ENCODE measurements around the gene FUT2. TPM values are rescaled to one million over a fixed set of nuclear protein-coding genes. Genes with fewer than 3 reads are reported as not detected.

Gene FUT2
- total RNA-seq, 2 experiments from 2014 or later: not detected

DNA sequence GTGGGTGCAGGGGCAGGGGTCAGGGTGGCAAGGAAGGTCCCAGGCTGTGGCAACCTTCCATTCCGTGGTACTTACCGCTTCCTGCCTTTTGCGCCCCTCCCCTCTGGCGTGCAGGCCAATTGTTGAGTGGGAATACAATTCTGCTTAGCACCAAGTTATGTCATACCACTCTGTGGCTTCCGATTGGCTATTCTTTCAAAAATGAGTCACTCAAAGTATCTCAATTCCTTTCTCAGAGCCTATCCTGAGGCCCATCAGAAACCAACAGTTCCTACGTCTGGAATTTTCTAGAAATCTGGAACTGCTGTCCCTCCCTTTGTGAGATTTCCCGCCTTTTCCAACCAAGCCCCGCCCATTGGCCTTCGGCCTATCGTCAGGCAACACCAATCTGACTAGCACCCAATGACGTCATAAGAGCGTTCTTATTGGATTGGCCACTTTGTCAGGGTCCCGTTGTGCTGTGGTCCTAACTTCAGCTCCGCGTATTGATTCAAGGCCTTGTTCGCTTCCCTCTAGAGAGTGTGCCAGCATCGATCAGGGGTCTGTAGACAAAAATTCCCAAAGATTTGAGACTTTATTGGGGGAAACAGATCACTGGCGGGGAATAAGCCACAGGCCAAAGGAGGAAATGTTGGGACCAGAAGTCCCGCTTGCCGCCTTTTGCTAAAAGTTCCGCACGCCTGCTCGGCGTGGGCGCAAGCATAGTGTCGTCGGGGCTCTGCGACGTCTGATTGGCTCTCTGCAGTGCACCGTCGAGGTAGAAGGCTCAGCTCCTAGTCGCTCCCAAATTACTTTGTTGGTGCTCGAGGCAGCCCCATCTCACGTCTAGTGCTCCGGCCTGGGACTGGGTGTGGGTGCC is 34.7 kb upstream of the FUT2 start:
- H3K27me3 Mint-ChIP-seq (ENCODE audit: low read depth): no peaks in the 10 kb centered on the region
- H3K4me3 Mint-ChIP-seq: peak overlapping the region; percentile 38

DNA sequence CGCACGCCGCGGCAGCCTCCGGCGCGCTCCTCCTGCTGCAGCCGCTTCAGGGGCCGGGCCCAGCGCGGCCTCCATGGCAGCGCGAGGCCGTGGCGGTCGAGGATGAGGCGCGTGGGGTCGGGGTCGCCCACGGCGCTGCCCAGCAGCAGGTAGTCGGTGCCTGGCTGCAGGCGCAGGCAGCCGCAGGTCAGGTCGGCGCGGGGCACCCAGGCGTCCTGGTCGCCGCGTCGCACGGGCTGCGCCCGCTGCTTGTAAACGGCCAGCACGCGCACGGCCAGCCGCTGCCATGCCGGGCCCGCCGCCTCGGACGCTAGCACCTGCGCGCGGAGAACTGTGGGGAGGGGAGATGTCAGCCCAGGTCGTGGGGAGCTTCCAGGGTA is 34.1 kb upstream of the FUT2 start:
- intact Hi-C loops (cut with micrococcal nuclease): no loop called here
- Mint-ChIP-seq H3K27me3 (ENCODE audit: low read depth) (no peaks in the 10 kb centered on the region), H3K4me3 (no peak overlapping the region), H3K9me3 (no peaks in the 10 kb centered on the region), H3K4me1 (ENCODE audit: low read depth) (peaks cover 8% of the 10 kb centered on the region), H3K36me3 (ENCODE audit: low read depth) (no peaks in the 10 kb centered on the region), H3K27ac (no peak overlapping the region)
- CTCF ChIA-PET: interaction anchor here (1.4 kb wide), 1 partner anchor 13 kb away, joined by 3 read pairs; no protein-coding TSS in a partner anchor
- DNase-seq: no peak

More for the DNA sequence above, 34.7 kb upstream of the FUT2 start:
- peak; percentile 87 for DNase-seq
- intact Hi-C loops (cut with micrococcal nuclease): no loop called here
- Mint-ChIP-seq H3K27ac (peak overlapping the region; percentile 86), H3K36me3 (ENCODE audit: low read depth) (no peaks in the 10 kb centered on the region), H3K9me3 (no peaks in the 10 kb centered on the region), H3K4me1 (ENCODE audit: low read depth) (peaks cover 8% of the 10 kb centered on the region)
- CTCF ChIA-PET: no interaction called here

DNA sequence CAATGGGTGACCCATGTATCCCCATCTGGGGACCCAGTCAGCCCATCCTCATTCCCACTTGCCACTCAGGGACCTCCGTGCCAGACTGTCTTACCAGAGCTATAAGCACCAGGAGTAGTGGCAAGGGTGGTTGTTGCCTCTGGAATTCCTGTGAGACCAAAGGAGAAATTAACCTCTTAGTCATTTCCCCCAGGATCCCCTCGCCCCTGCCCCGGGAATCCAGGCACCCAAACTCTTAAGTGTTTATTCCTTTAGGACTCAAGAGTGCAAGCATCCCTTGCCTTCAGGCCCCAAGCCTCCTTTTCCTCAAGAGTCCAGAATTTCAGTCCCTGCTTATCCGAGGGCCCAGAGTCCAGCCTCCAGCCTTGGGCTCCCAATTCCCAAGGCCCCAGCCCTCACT is 32.1 kb upstream of the FUT2 start:
- intact Hi-C loops (cut with micrococcal nuclease): no loop called here
- Mint-ChIP-seq H3K4me1 (ENCODE audit: low read depth) (peaks cover 8% of the 10 kb centered on the region), H3K27ac (no peak overlapping the region), H3K9me3 (no peaks in the 10 kb centered on the region), H3K4me3 (no peak overlapping the region), H3K27me3 (ENCODE audit: low read depth) (no peaks in the 10 kb centered on the region), H3K36me3 (ENCODE audit: low read depth) (no peaks in the 10 kb centered on the region)
- DNase-seq: no peak
- CTCF ChIA-PET: no interaction called here

DNA sequence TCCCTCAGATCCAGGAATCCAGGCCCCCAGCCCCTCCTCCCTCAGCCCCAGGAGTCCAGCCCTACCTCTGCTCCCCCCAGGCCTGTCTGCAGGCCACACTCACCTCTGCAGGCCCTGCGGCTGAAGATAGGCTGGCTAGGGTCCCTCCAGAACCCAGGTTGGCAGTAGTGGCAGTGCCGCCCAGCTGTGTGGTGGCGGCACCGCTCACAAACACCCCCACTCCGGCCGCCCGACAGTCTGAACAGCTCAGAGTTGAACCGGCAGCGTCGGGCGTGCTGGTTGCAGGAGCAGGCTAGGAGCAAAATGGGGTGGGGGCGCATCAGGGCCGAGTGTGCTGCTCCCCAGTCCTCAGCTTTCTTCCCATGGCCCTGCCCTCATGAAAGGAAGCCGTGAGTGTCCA is 31.3 kb upstream of the FUT2 start:
- DNase-seq: no peak
- H3K36me3 Mint-ChIP-seq (ENCODE audit: low read depth): no peaks in the 10 kb centered on the region
- intact Hi-C loops (cut with micrococcal nuclease): no loop called here
- H3K27me3 Mint-ChIP-seq (ENCODE audit: low read depth): no peaks in the 10 kb centered on the region
- H3K4me1 Mint-ChIP-seq (ENCODE audit: low read depth): peaks cover 8% of the 10 kb centered on the region
- no peak overlapping the region for H3K27ac Mint-ChIP-seq
- H3K9me3 Mint-ChIP-seq: no peaks in the 10 kb centered on the region
- CTCF ChIA-PET: interaction anchor here (0.6 to 1.3 kb wide), 2 partner anchors 10 to 105 kb away, joined by 3 to 7 read pairs; no protein-coding TSS in a partner anchor
- no peak overlapping the region for H3K4me3 Mint-ChIP-seq

DNA sequence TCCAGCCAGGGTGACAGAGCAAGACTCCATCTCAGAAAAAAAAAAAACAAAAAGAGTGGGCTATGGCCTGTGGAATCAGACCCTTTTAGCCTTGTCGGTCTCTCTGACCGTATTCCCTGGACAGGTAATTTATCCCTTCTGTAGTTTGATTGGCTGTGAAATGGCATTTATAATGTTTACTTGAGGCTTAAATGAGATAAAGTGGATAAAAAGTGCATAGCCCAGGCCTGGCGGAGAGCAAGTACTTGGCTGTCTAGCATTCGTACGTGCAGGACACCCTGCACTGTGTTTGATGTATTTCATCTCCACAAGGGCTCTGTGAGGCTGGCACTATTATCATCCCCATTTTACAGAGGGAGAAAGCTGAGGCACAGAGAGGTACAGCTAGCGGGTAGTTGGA is 30.0 kb upstream of the FUT2 start:
- Mint-ChIP-seq H3K4me1 (ENCODE audit: low read depth) (peaks cover 6% of the 10 kb centered on the region), H3K9me3 (no peaks in the 10 kb centered on the region), H3K27ac (no peak overlapping the region), H3K27me3 (ENCODE audit: low read depth) (no peaks in the 10 kb centered on the region), H3K4me3 (no peak overlapping the region), H3K36me3 (ENCODE audit: low read depth) (no peaks in the 10 kb centered on the region)
- DNase-seq: no peak
- CTCF ChIA-PET: interaction anchor here (1.3 kb wide), 1 partner anchor 9 kb away, joined by 7 read pairs; no protein-coding TSS in a partner anchor
- intact Hi-C loops (cut with micrococcal nuclease): no loop called here

DNA sequence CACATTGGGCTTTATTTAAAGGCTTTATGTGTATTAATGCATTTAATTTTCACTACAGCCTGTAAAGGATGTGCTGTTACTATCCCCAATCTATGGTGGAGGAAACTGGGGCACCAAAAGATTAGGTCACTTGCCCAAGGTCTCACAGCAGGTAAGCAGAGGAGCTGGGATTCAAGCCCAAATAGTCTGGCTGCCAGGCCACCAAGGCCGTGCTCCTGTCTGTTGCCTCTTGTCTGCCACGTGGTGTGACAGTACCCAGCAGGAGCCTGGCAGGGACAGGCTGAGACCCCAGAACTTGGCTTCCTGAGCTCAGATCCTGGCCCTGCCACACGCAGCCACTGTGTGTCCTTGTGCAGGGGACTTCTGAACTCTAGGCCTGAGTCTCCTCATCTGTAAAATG is 27.4 kb upstream of the FUT2 start:
- H3K27me3 Mint-ChIP-seq (ENCODE audit: low read depth): no peaks in the 10 kb centered on the region
- H3K4me3 Mint-ChIP-seq: no peak overlapping the region
- CTCF ChIA-PET: no interaction called here
- no peaks in the 10 kb centered on the region for H3K4me1 Mint-ChIP-seq (ENCODE audit: low read depth)
- H3K9me3 Mint-ChIP-seq: no peaks in the 10 kb centered on the region
- intact Hi-C loops (cut with micrococcal nuclease): no loop called here
- no peak overlapping the region for H3K27ac Mint-ChIP-seq
- H3K36me3 Mint-ChIP-seq (ENCODE audit: low read depth): no peaks in the 10 kb centered on the region
- no peak for DNase-seq

DNA sequence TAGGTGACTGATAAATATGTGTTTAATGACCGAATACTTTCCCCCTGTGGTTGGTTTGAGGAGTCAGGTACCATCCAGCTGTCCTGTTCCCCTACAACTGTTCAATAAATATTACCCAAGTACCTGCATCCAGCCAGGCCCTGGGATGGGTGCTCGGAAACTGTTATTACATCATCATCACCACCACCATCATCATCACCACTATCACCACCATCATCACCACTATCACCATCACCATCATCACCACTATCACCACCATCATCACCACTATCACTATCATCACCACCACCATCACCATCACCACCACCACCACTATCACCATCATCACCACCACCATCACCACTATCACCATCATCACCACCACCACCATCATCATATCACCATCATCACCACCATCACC is 27.0 kb upstream of the FUT2 start:
- intact Hi-C loops (cut with micrococcal nuclease): no loop called here
- Mint-ChIP-seq H3K27ac (no peak overlapping the region), H3K9me3 (no peaks in the 10 kb centered on the region), H3K4me1 (ENCODE audit: low read depth) (no peaks in the 10 kb centered on the region), H3K4me3 (no peak overlapping the region), H3K36me3 (ENCODE audit: low read depth) (no peaks in the 10 kb centered on the region), H3K27me3 (ENCODE audit: low read depth) (no peaks in the 10 kb centered on the region)
- DNase-seq: no peak
- CTCF ChIA-PET: no interaction called here

DNA sequence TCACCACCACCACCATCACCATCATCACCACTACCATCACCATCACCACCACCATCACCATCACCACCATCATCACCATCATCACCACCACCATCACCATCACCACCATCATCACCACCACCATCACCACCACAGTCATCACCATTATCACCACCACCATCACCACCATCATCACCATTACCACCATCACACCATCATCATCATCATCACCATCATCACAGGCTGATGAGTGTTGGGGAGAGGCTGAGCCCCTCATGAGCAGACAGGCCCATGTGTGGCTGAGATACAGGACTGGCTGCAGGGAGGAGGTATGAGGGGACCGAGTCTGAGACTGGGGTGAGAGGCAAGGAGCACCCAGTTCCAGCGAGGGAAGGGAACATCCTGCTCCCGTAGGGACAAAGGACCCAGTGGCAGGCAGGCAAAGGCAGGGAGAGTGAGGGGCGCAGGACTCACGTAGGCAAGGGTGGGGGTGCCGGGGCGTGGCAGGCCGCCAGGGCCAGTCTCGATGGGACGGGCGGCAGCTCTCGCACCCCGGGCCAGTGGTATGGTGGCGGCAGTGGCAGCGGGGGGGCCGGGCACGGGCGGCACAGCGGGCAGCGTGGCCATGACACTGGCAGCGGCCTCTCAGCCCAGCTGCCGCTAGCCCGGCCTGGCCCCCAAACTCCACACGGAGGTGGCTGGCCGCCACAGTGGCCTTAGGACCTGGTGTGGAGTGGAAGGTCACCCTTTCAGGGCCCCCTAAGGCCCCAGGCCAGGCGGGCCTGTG is 25.7 kb upstream of the FUT2 start:
- no peaks in the 10 kb centered on the region for H3K27me3 Mint-ChIP-seq (ENCODE audit: low read depth)
- H3K4me1 Mint-ChIP-seq (ENCODE audit: low read depth): peaks cover 1% of the 10 kb centered on the region
- CTCF ChIA-PET: interaction anchor here (0.6 kb wide), 1 partner anchor 1326 kb away, joined by 3 read pairs; no protein-coding TSS in a partner anchor
- no peak overlapping the region for H3K27ac Mint-ChIP-seq
- H3K36me3 Mint-ChIP-seq (ENCODE audit: low read depth): no peaks in the 10 kb centered on the region
- intact Hi-C loops (cut with micrococcal nuclease): no loop called here
- no peak for DNase-seq
- H3K9me3 Mint-ChIP-seq: no peaks in the 10 kb centered on the region
- H3K4me3 Mint-ChIP-seq: no peak overlapping the region

DNA sequence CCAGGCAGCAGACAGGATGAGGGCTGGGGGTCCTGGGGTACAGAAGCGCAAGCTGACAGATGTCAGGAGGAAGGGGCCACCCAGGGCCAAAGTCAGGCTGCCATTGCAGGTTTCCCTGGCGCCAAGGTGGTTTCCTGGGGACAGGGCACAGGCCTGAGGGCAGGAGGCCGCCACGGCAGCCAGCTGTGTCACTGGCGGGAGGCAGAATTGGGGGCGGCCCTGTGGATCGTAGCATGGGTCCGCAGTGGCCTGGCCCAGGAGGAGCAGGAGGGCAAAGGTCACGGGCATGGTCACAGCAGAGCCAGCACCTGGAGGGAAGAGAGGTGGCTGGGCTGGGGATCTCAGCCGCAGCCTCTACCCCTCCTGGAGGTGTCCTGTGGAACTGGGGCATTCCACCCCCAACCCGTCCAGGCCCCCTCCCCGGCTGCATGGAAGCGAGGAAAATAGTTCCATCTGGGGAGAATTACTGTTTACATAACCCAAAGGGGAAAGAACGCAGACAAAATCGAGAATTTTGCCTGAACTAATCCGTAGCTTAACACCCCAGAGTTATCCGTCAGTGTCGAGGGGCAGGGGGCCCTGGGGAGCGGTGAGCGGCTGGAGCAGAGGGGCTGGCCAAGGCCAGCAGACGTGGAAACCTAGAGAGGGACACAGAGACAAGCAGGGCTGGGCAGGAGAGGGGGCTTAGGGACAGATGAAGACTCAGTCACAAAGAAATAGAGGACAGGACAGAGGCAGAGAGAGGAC is 24.9 kb upstream of the FUT2 start:
- Mint-ChIP-seq H3K9me3 (no peaks in the 10 kb centered on the region), H3K27me3 (ENCODE audit: low read depth) (no peaks in the 10 kb centered on the region), H3K36me3 (ENCODE audit: low read depth) (no peaks in the 10 kb centered on the region), H3K27ac (no peak overlapping the region), H3K4me1 (ENCODE audit: low read depth) (peaks cover 5% of the 10 kb centered on the region), H3K4me3 (no peak overlapping the region)
- intact Hi-C loops (cut with micrococcal nuclease): no loop called here
- no peak for DNase-seq
- CTCF ChIA-PET: interaction anchor here (0.6 kb wide), 2 partner anchors 29 to 1327 kb away, joined by 3 to 5 read pairs; no protein-coding TSS in a partner anchor

DNA sequence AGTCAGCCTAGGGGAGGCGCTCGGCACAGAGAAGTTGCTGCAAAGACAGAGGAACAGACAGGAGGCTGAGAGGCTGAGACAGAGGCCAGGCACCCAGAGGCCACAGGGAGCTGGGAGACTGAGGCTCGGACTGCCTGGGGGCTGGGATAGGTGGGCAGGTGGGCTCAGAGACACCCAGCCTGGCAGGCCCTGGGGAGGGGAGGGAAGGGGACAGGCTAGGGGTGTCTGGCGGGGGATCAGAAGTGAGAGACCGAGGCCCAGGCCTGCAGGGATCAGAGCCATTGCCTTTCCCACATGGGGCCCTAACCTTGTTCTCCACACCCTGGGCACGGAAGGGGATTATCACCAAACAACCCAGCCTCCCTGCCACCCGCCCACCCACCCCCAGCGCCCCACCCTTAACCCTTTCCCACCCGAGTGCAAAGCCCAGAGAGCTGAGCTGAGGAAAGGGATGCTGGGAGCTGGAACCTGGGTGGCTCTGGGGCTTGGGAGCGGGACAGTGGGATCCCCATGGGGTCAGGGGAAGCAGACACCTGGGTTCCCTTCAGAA is 24.2 kb upstream of the FUT2 start:
- Mint-ChIP-seq H3K27me3 (ENCODE audit: low read depth) (no peaks in the 10 kb centered on the region), H3K36me3 (ENCODE audit: low read depth) (no peaks in the 10 kb centered on the region), H3K4me1 (ENCODE audit: low read depth) (peaks cover 5% of the 10 kb centered on the region), H3K27ac (no peak overlapping the region), H3K4me3 (no peak overlapping the region), H3K9me3 (no peaks in the 10 kb centered on the region)
- CTCF ChIA-PET: interaction anchor here (0.6 kb wide), 1 partner anchor 28 kb away, joined by 5 read pairs; no protein-coding TSS in a partner anchor
- no peak for DNase-seq
- intact Hi-C loops (cut with micrococcal nuclease): no loop called here

DNA sequence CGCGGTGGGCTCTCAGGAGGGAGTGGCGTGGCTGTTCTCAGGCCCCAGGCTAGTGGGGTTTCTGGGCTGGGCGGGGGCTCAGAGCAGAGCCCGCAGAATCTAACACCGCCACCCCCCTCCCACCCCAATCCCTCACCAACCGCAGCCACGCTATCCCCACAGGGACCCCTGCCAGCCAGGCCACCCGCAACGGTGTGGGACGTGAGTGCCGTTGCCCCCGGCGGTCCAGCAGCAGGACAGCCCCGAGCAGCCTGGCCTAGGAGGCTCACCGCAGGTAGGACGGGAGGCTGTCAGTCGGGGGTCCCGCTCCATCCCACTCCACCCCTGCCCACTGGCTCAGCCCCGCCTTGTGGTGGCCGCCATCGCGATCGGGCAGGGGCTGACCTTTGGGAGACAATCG is 22.8 kb upstream of the FUT2 start, which contains the start of gene NTN5:
Gene NTN5, minus strand, starts transcription at position 24 of the 400 bp plus-strand sequence. CDS start 2,031 bp downstream, outside the sequence.
- H3K9me3 Mint-ChIP-seq: no peaks in the 10 kb centered on the region
- intact Hi-C loops (cut with micrococcal nuclease): no loop called here
- H3K36me3 Mint-ChIP-seq (ENCODE audit: low read depth): no peaks in the 10 kb centered on the region
- no peak within 1 kb of the TSS for H3K4me3 Mint-ChIP-seq
- DNase-seq: no peak
- CTCF ChIA-PET: interaction anchor here (0.6 kb wide), 1 partner anchor 603 kb away, joined by 5 read pairs; no protein-coding TSS in a partner anchor
- H3K4me1 Mint-ChIP-seq (ENCODE audit: low read depth): peaks cover 5% of the 10 kb centered on the region
- no peak within 1 kb of the TSS for H3K27ac Mint-ChIP-seq
- H3K27me3 Mint-ChIP-seq (ENCODE audit: low read depth): no peaks in the 10 kb centered on the region

Data from activated naive CD4-positive, alpha-beta T cell treated with anti-CD3 and anti-CD28 coated beads for 36 hours (primary cell).